ENCODE data around the gene HNF1B. TPM values are rescaled to one million over a fixed set of nuclear protein-coding genes. Genes with fewer than 3 reads are reported as not detected.

The HNF1B gene
- total RNA-seq, 2 experiments from 2014 or later = not detected

- Histone ChIP-seq H2AFZ (ENCODE audit: low read length) (no peak overlapping the region), H3K36me3 (ENCODE audit: insufficient read depth, low read length) (no peaks in the 10 kb centered on the region), H3K4me1 (ENCODE audit: insufficient read depth, low read length, poor library complexity, severe bottlenecking) (no peaks in the 10 kb centered on the region), H3K9me2 (ENCODE audit: insufficient read depth, low read length) (no peaks in the 10 kb centered on the region), H4K20me1 (ENCODE audit: insufficient read depth, low read length) (no peaks in the 10 kb centered on the region), H3K27ac (ENCODE audit: low read depth, low read length, poor library complexity, severe bottlenecking) (no peak overlapping the region), H3K4me2 (ENCODE audit: low read length) (no peak overlapping the region), H3K9me3 (ENCODE audit: low read length) (no peaks in the 10 kb centered on the region), H3K79me2 (ENCODE audit: insufficient read depth, low read depth, low read length) (no peaks in the 10 kb centered on the region), H3K4me3 (ENCODE audit: low read depth, low read length, poor library complexity, severe bottlenecking) (no peak overlapping the region)
- no peak for DNase-seq (ENCODE audit: low spot score)
- BruUV-seq (replicated peaks) = no TSS peak
- intact Hi-C loops (cut with micrococcal nuclease; ENCODE audit: unreplicated experiment) = no loop called here
- ChIA-PET POLR2A (no interaction called here), CTCF (ENCODE audit: unreplicated experiment) (no interaction called here)
- TF ChIP-seq EZH2phosphoT487 (IDR thresholded peaks at IDR 0.05; ENCODE audit: borderline replicate concordance, low read depth, low read length) = no peak
- no peak for TF ChIP-seq CTCF (conservative IDR thresholded peaks at IDR 0.05; ENCODE audit: low read length)
Measured at GRCh38 chr17:37732316-37732715, 12.5 kb downstream of the HNF1B start.

- no peak overlapping the region for H3K4me2 ChIP-seq (ENCODE audit: low read length)
- H3K27ac ChIP-seq (ENCODE audit: low read depth, low read length, poor library complexity, severe bottlenecking) = no peak overlapping the region
- TF ChIP-seq CTCF (conservative IDR thresholded peaks at IDR 0.05; ENCODE audit: low read length) = no peak
- no peak for TF ChIP-seq EZH2phosphoT487 (IDR thresholded peaks at IDR 0.05; ENCODE audit: borderline replicate concordance, low read depth, low read length)
- H3K79me2 ChIP-seq (ENCODE audit: insufficient read depth, low read depth, low read length) = no peaks in the 10 kb centered on the region
- intact Hi-C loops (cut with micrococcal nuclease; ENCODE audit: unreplicated experiment) = no loop called here
- H3K9me2 ChIP-seq (ENCODE audit: insufficient read depth, low read length) = no peaks in the 10 kb centered on the region
- H2AFZ ChIP-seq (ENCODE audit: low read length) = no peak overlapping the region
- H3K4me1 ChIP-seq (ENCODE audit: insufficient read depth, low read length, poor library complexity, severe bottlenecking) = no peaks in the 10 kb centered on the region
- no peaks in the 10 kb centered on the region for H3K36me3 ChIP-seq (ENCODE audit: insufficient read depth, low read length)
- POLR2A ChIA-PET = no interaction called here
- H4K20me1 ChIP-seq (ENCODE audit: insufficient read depth, low read length) = no peaks in the 10 kb centered on the region
- CTCF ChIA-PET (ENCODE audit: unreplicated experiment) = no interaction called here
- no TSS peak for BruUV-seq (replicated peaks)
- no peaks in the 10 kb centered on the region for H3K9me3 ChIP-seq (ENCODE audit: low read length)
- no peak for DNase-seq (ENCODE audit: low spot score)
- no peak overlapping the region for H3K4me3 ChIP-seq (ENCODE audit: low read depth, low read length, poor library complexity, severe bottlenecking)
Measured at GRCh38 chr17:37731056-37731455, 13.8 kb downstream of the HNF1B start.

GRCh38 chr17:37729905-37730304 is 15.0 kb downstream of the HNF1B start:
- intact Hi-C loops (cut with micrococcal nuclease; ENCODE audit: unreplicated experiment) = no loop called here
- H3K79me2 ChIP-seq (ENCODE audit: insufficient read depth, low read depth, low read length) = no peaks in the 10 kb centered on the region
- no peaks in the 10 kb centered on the region for H3K4me1 ChIP-seq (ENCODE audit: insufficient read depth, low read length, poor library complexity, severe bottlenecking)
- H3K4me3 ChIP-seq (ENCODE audit: low read depth, low read length, poor library complexity, severe bottlenecking) = no peak overlapping the region
- H4K20me1 ChIP-seq (ENCODE audit: insufficient read depth, low read length) = no peaks in the 10 kb centered on the region
- POLR2A ChIA-PET = no interaction called here
- CTCF ChIA-PET (ENCODE audit: unreplicated experiment) = no interaction called here
- H3K4me2 ChIP-seq (ENCODE audit: low read length) = no peak overlapping the region
- TF ChIP-seq CTCF (conservative IDR thresholded peaks at IDR 0.05; ENCODE audit: low read length) (no peak), EZH2phosphoT487 (IDR thresholded peaks at IDR 0.05; ENCODE audit: borderline replicate concordance, low read depth, low read length) (no peak)
- no peak overlapping the region for H3K27ac ChIP-seq (ENCODE audit: low read depth, low read length, poor library complexity, severe bottlenecking)
- no peak for DNase-seq (ENCODE audit: low spot score)
- no peaks in the 10 kb centered on the region for H3K9me3 ChIP-seq (ENCODE audit: low read length)
- H3K9me2 ChIP-seq (ENCODE audit: insufficient read depth, low read length) = no peaks in the 10 kb centered on the region
- H2AFZ ChIP-seq (ENCODE audit: low read length) = no peak overlapping the region
- no TSS peak for BruUV-seq (replicated peaks)
- H3K36me3 ChIP-seq (ENCODE audit: insufficient read depth, low read length) = no peaks in the 10 kb centered on the region
